Naive thymus-derived CD8-positive, alpha-beta T cell (primary cell): Measurements from ENCODE around the gene MYOM1. TPM values are rescaled to one million over a fixed set of nuclear protein-coding genes. Genes with fewer than 3 reads are reported as not detected.

Experiments used
- ATAC-seq, 2 donors: fragments of 150-1000 bp; cut with Tn5 transposase in 1 of 2; sonication (Bioruptor Pico), chemical (Tn5 transposase) in 1 of 2; 1 replicate in 1 of 2; 2 replicates in 1 of 2; pipeline ENCODE4 v1.10.0; 2021; ENCODE audit warnings: mild to moderate bottlenecking in 2 of 2, moderate library complexity in 2 of 2
- POLR2A ChIA-PET: fragments of 350-600 bp; sonication (Branson Sonifier 250); formaldehyde crosslinking; loops from one replicate; lab custom pipeline; 2021; ENCODE audit warnings: antibody characterized with exemption; lab: Charles Lee
- DNase-seq, 10 donors: peaks; one replicate each; pipeline versions ENCODE4 v3.0.0 to v3.0.0-alpha.2; 2020 to 2022
- H3K27ac Mint-ChIP-seq, 10 donors: one replicate each; pipeline ENCODE4 v1.8.0; 2020 to 2022; ENCODE audit warnings: mild to moderate bottlenecking in 10 of 10, mixed read lengths in 10 of 10, moderate library complexity in 4 of 10, inconsistent platforms in 1 of 10
- H3K27me3 Mint-ChIP-seq, 5 donors: one replicate each; pipeline ENCODE4 v1.8.0; 2021 to 2022; ENCODE audit warnings: mixed read lengths in 5 of 5
- H3K36me3 Mint-ChIP-seq, 3 donors: one replicate each; pipeline ENCODE4 v1.8.0; 2020 to 2022; ENCODE audit warnings: mixed read lengths in 3 of 3, mild to moderate bottlenecking in 2 of 3, inconsistent platforms in 1 of 3
- H3K4me1 Mint-ChIP-seq, 4 donors: one replicate each; pipeline ENCODE4 v1.8.0; 2021 to 2022; ENCODE audit warnings: mixed read lengths in 4 of 4
- H3K4me3 Mint-ChIP-seq, 10 donors: one replicate each; pipeline ENCODE4 v1.8.0; 2020 to 2022; ENCODE audit warnings: mild to moderate bottlenecking in 10 of 10, mixed read lengths in 10 of 10, moderate library complexity in 6 of 10, inconsistent platforms in 1 of 10
- H3K9me3 Mint-ChIP-seq, 9 donors: one replicate each; pipeline ENCODE4 v1.8.0; 2020 to 2022; ENCODE audit warnings: mixed read lengths in 9 of 9, mild to moderate bottlenecking in 3 of 9, inconsistent platforms in 1 of 9, moderate library complexity in 1 of 9
- polyA plus RNA-seq, 3 donors: library from polyadenylated mRNA; unstranded; fragments of 300-500 nt; fragmentation: Illumina TruSeq; gene quantifications; one replicate each; pipeline ENCODE4 v1.2.3, GENCODE V29; 2021
- total RNA-seq, 8 experiments: library from RNA in 2 of 8; stranded (reverse) in 2 of 8; gene quantifications; one replicate each; pipeline ENCODE4 v1.2.3 and lab custom pipeline; 2021 to 2026

Gene MYOM1
- total and polyA plus RNA-seq, 5 experiments from 2014 or later: 0.52 to 5.6 (median 1.5) TPM

- Mint-ChIP-seq H3K4me3 (no peak overlapping the region), H3K36me3 (peaks cover 0 to 13% (median 0%) of the 10 kb centered on the region in 3 donors), H3K27me3 (no peaks in the 10 kb centered on the region), H3K4me1 (peaks cover 4 to 9% (median 7%) of the 10 kb centered on the region in 4 donors), H3K9me3 (no peaks in the 10 kb centered on the region), H3K27ac (no peak overlapping the region)
- POLR2A ChIA-PET: interaction anchor here (0.6 kb wide), 1 partner anchor 161 kb away, joined by 3 read pairs; no protein-coding TSS in a partner anchor
- no peak for DNase-seq
- ATAC-seq: no peak
Observed at GRCh38 chr18:3132700-3133099, 87.1 kb downstream of the MYOM1 start.

GRCh38 chr18:3130344-3130743 lies 89.4 kb downstream of the MYOM1 start:
- Mint-ChIP-seq H3K4me3 (no peak overlapping the region), H3K27me3 (no peaks in the 10 kb centered on the region), H3K4me1 (peaks cover 4 to 9% (median 7%) of the 10 kb centered on the region in 4 donors), H3K9me3 (no peaks in the 10 kb centered on the region), H3K27ac (no peak overlapping the region), H3K36me3 (peaks cover 5 to 25% (median 10%) of the 10 kb centered on the region in 3 donors)
- DNase-seq (no peak), ATAC-seq (no peak)
- POLR2A ChIA-PET: no interaction called here

- peak; percentile 56 to 86 (median 72) for DNase-seq
- no peaks in the 10 kb centered on the region for H3K27me3 Mint-ChIP-seq
- no peak overlapping the region for H3K4me3 Mint-ChIP-seq
- H3K36me3 Mint-ChIP-seq: peaks cover 13 to 31% (median 20%) of the 10 kb centered on the region in 3 donors
- peak; percentile 99 to 100 for ATAC-seq
- H3K9me3 Mint-ChIP-seq: peaks cover 0 to 5% (median 0%) of the 10 kb centered on the region in 9 donors
- POLR2A ChIA-PET: interaction anchor here (1.1 to 1.3 kb wide), 3 partner anchors 117 to 136 kb away, joined by 3 to 4 read pairs (median 3); no protein-coding TSS in a partner anchor
- peaks cover 4 to 9% (median 7%) of the 10 kb centered on the region in 4 donors for H3K4me1 Mint-ChIP-seq
- peak overlapping the region in 7 of 10 donors; percentile 18 to 51 (median 30) for H3K27ac Mint-ChIP-seq
Observed at GRCh38 chr18:3129053-3129864, 90.5 kb downstream of the MYOM1 start.

GRCh38 chr18:3126457-3127097 lies 93.2 kb downstream of the MYOM1 start:
- ATAC-seq: no peak
- H3K4me1 Mint-ChIP-seq: peaks cover 4 to 9% (median 7%) of the 10 kb centered on the region in 4 donors
- H3K27ac Mint-ChIP-seq: no peak overlapping the region
- no peak overlapping the region for H3K4me3 Mint-ChIP-seq
- peaks cover 13 to 28% (median 20%) of the 10 kb centered on the region in 3 donors for H3K36me3 Mint-ChIP-seq
- POLR2A ChIA-PET: no interaction called here
- no peak for DNase-seq
- H3K27me3 Mint-ChIP-seq: no peaks in the 10 kb centered on the region
- peaks cover 0 to 5% (median 0%) of the 10 kb centered on the region in 9 donors for H3K9me3 Mint-ChIP-seq

- POLR2A ChIA-PET: interaction anchor here (0.7 kb wide), 1 partner anchor 55 kb away, joined by 3 read pairs; no protein-coding TSS in a partner anchor
Observed at GRCh38 chr18:3124822-3125221, 94.9 kb downstream of the MYOM1 start.

GRCh38 chr18:3122851-3123250 lies 96.9 kb downstream of the MYOM1 start:
- H3K9me3 Mint-ChIP-seq: peaks cover 0 to 5% (median 0%) of the 10 kb centered on the region in 9 donors
- H3K4me3 Mint-ChIP-seq: no peak overlapping the region
- DNase-seq (no peak), ATAC-seq (no peak)
- H3K27ac Mint-ChIP-seq: no peak overlapping the region
- H3K36me3 Mint-ChIP-seq: peaks cover 13 to 39% (median 20%) of the 10 kb centered on the region in 3 donors
- POLR2A ChIA-PET: no interaction called here
- H3K27me3 Mint-ChIP-seq: no peaks in the 10 kb centered on the region
- H3K4me1 Mint-ChIP-seq: no peaks in the 10 kb centered on the region

More at GRCh38 chr18:3124822-3125221, 94.9 kb downstream of the MYOM1 start:
- no peak overlapping the region for H3K4me3 Mint-ChIP-seq
- no peak overlapping the region for H3K27ac Mint-ChIP-seq
- DNase-seq (no peak), ATAC-seq (no peak)
- H3K9me3 Mint-ChIP-seq: peaks cover 0 to 5% (median 0%) of the 10 kb centered on the region in 9 donors
- peaks cover 4 to 9% (median 7%) of the 10 kb centered on the region in 4 donors for H3K4me1 Mint-ChIP-seq
- peaks cover 13 to 33% (median 20%) of the 10 kb centered on the region in 3 donors for H3K36me3 Mint-ChIP-seq
- no peaks in the 10 kb centered on the region for H3K27me3 Mint-ChIP-seq

- no peak for DNase-seq
- Mint-ChIP-seq H3K36me3 (peaks cover 8 to 32% (median 15%) of the 10 kb centered on the region in 3 donors), H3K4me1 (no peaks in the 10 kb centered on the region), H3K9me3 (peaks cover 0 to 5% (median 0%) of the 10 kb centered on the region in 9 donors), H3K27me3 (no peaks in the 10 kb centered on the region), H3K27ac (peak overlapping the region in 1 of 10 donors; percentile 15), H3K4me3 (no peak overlapping the region)
- no peak for ATAC-seq
- POLR2A ChIA-PET: no interaction called here
Observed at GRCh38 chr18:3121259-3121658, 98.5 kb downstream of the MYOM1 start.

GRCh38 chr18:3120356-3120755 lies 99.4 kb downstream of the MYOM1 start:
- H3K27me3 Mint-ChIP-seq: no peaks in the 10 kb centered on the region
- peaks cover 8 to 31% (median 10%) of the 10 kb centered on the region in 3 donors for H3K36me3 Mint-ChIP-seq
- DNase-seq: no peak
- H3K4me1 Mint-ChIP-seq: no peaks in the 10 kb centered on the region
- POLR2A ChIA-PET: no interaction called here
- no peak overlapping the region for H3K27ac Mint-ChIP-seq
- no peak for ATAC-seq
- H3K4me3 Mint-ChIP-seq: no peak overlapping the region
- H3K9me3 Mint-ChIP-seq: peaks cover 0 to 5% (median 0%) of the 10 kb centered on the region in 9 donors

- H3K9me3 Mint-ChIP-seq: peaks cover 0 to 2% (median 0%) of the 10 kb centered on the region in 9 donors
- no peaks in the 10 kb centered on the region for H3K27me3 Mint-ChIP-seq
- H3K4me3 Mint-ChIP-seq: no peak overlapping the region
- H3K27ac Mint-ChIP-seq: peak overlapping the region in 2 of 10 donors; percentile 23 to 61
- ATAC-seq: no peak
- H3K4me1 Mint-ChIP-seq: no peaks in the 10 kb centered on the region
- POLR2A ChIA-PET: no interaction called here
- peaks cover 1 to 31% (median 3%) of the 10 kb centered on the region in 3 donors for H3K36me3 Mint-ChIP-seq
- no peak for DNase-seq
Observed at GRCh38 chr18:3119401-3120341, 100.1 kb downstream of the MYOM1 start.

- POLR2A ChIA-PET: no interaction called here
- no peak for ATAC-seq
- Mint-ChIP-seq H3K9me3 (no peaks in the 10 kb centered on the region), H3K4me3 (no peak overlapping the region), H3K4me1 (no peaks in the 10 kb centered on the region), H3K27me3 (no peaks in the 10 kb centered on the region), H3K27ac (no peak overlapping the region), H3K36me3 (peaks cover 0 to 31% (median 0%) of the 10 kb centered on the region in 3 donors)
- DNase-seq: no peak
Observed at GRCh38 chr18:3118195-3119010, 101.4 kb downstream of the MYOM1 start.

GRCh38 chr18:3117493-3118192 lies 102.1 kb downstream of the MYOM1 start:
- POLR2A ChIA-PET: no interaction called here
- no peak for ATAC-seq
- H3K4me1 Mint-ChIP-seq: no peaks in the 10 kb centered on the region

More at GRCh38 chr18:3117493-3118192, 102.1 kb downstream of the MYOM1 start:
- DNase-seq: no peak
- Mint-ChIP-seq H3K27me3 (no peaks in the 10 kb centered on the region), H3K27ac (no peak overlapping the region), H3K9me3 (no peaks in the 10 kb centered on the region), H3K4me3 (no peak overlapping the region), H3K36me3 (peaks cover 0 to 28% (median 0%) of the 10 kb centered on the region in 3 donors)
